GM06990 (cell line): ENCODE data around the gene FHOD3.
A peak's percentile ranks its signal among the peaks of the same experiment; 100 is the strongest.

Experiments
- DNase-seq: peaks from one replicate; pipeline ENCODE4 v3.0.0-alpha.2; 2011; ENCODE audit not compliant: insufficient read length; ENCODE audit errors: extremely low read depth
- H3K27me3 ChIP-seq: replicated peaks from 2 replicates; pipeline ENCODE4 v1.6.0; 2011; ENCODE audit warnings: low read length; ENCODE audit not compliant: control insufficient read depth, insufficient read depth
- H3K36me3 ChIP-seq: 2 replicates; pipeline ENCODE4 v1.5.1; 2011; ENCODE audit warnings: low read length; ENCODE audit not compliant: control insufficient read depth, insufficient read depth
- H3K4me3 ChIP-seq: replicated peaks from 2 replicates; pipeline ENCODE4 v1.5.1; 2011; ENCODE audit warnings: low read depth, mild to moderate bottlenecking, control low read depth, low read length
- CTCF ChIP-seq: IDR thresholded peaks from 2 replicates; pipeline ENCODE4 v1.5.1; 2011; ENCODE audit warnings: low read length, control low read depth, mild to moderate bottlenecking, inconsistent platforms; ENCODE audit not compliant: insufficient read depth, poor library complexity, severe bottlenecking

FHOD3 gene

GRCh38 chr18:36415625-36416024 lies 118.1 kb downstream of the FHOD3 start:
- H3K36me3 ChIP-seq, result no peaks in the 10 kb centered on the region
- H3K4me3 ChIP-seq, result no peak overlapping the region
- H3K27me3 ChIP-seq, result no peaks in the 10 kb centered on the region
- DNase-seq, result no peak
- no peak for TF ChIP-seq CTCF

- TF ChIP-seq CTCF, result no peak
- no peak for DNase-seq
- Histone ChIP-seq H3K4me3 (no peak overlapping the region), H3K27me3 (no peaks in the 10 kb centered on the region), H3K36me3 (no peaks in the 10 kb centered on the region)
Measured at GRCh38 chr18:36419188-36419899, 121.8 kb downstream of the FHOD3 start.

- H3K36me3 ChIP-seq, result no peaks in the 10 kb centered on the region
- H3K27me3 ChIP-seq, result no peaks in the 10 kb centered on the region
- peak; percentile 18 for DNase-seq
- peak; percentile 53 for TF ChIP-seq CTCF
- no peak overlapping the region for H3K4me3 ChIP-seq
Measured at GRCh38 chr18:36419900-36420531, 122.5 kb downstream of the FHOD3 start.

GRCh38 chr18:36420826-36421225 lies 123.3 kb downstream of the FHOD3 start:
- Histone ChIP-seq H3K4me3 (no peak overlapping the region), H3K36me3 (no peaks in the 10 kb centered on the region), H3K27me3 (no peaks in the 10 kb centered on the region)
- DNase-seq, result no peak
- TF ChIP-seq CTCF, result no peak

GRCh38 chr18:36424741-36425142 lies 127.2 kb downstream of the FHOD3 start:
- no peak for TF ChIP-seq CTCF
- no peaks in the 10 kb centered on the region for H3K36me3 ChIP-seq
- no peak overlapping the region for H3K4me3 ChIP-seq
- H3K27me3 ChIP-seq, result no peaks in the 10 kb centered on the region
- DNase-seq, result no peak
